CD4-positive, alpha-beta T cell treated with Interleukin-10 for 1 hour (primary cell): ENCODE results near the gene CDC25B.
A peak's percentile ranks its signal among the peaks of the same experiment; 100 is the strongest.

ENCODE experiments used
- DNase-seq: peaks from one replicate; pipeline ENCODE4 v3.0.0-alpha.2; 2020

CDC25B gene

GRCh38 chr20:3765171-3765882 is 30.8 kb upstream of the CDC25B start:
- no peak for DNase-seq

DNA sequence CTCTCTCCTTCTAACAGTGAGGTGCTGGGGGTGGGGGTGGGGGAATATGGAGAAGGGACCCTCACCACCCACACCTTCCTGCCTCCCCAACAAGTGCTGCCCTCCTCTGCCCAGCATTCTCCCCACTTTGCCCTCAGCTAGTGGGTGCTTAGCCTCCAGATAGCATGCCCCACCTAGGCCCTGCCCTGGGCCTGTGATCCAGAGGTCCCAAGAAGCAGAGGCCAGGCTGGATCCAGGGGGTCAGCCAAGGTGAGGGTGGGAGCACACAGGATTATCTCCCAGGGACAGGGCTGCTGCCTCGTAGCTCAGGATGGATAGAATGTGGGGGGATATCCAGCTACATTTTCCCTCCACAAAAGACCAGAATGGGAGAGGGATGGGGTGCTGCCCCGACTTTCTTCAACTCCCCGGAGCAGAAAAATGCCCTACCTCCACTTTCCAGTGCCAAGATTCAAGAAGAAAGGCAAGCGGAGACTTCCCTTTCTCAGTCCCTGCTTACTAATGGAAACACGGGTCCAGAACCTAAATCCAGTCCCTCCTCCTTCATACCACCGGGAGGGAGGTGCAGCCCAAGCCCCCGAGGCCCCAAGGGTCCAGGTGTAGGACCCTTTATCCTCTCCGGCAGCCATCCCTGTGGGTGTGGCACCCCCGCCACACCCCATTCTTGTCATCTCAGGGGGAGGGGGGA is 29.5 kb upstream of the CDC25B start:
- no peak for DNase-seq

GRCh38 chr20:3767110-3767426 is 29.0 kb upstream of the CDC25B start:
- no peak for DNase-seq

DNA sequence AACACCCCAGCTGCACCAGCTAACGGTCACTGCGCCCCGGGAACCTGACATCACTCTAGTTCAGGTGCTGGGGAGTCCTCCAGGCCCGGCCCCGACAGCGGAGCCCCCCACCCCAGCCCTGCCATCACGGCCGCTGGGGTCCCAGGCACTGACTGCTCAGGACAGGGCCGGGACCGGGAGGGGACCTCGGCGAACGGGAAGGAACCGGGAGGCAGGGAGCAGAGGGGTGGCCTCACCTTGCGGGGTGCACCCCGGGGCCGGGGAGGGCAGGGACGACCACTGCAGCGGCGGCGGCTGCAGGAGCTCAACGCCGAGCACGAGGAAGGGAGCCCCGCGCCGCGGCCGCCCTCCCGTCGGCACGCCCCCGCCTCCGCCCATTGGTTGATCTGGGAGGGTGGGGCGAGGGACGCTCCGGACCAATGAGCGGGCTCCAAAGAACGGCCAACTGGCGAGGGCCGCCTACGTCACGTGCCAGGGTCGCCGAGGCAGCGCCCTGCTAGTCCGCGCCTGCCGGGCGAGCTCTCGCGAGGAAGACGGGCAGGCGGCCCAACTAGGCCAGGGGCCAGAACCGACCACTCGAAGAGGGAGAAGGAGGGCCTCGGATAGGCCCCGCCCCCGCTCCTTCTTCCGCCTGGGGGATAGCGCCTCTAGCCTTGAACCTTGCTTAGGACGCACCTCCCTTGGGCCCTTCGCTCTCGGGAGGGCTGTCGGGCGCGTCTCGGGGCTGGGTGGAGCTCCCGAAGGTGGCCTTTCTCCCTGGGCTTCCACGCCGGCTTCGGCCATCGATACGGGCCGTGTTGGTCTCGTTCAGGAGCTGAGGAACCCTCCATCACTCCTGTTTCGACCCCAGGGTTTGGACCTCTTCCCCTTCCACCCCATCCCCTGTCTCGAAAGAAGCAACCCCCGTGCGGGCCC is 28.4 kb upstream of the CDC25B start, which contains the start of gene ADISSP:
Gene ADISSP (minus strand): TSS at position 327 of the 915 bp plus-strand sequence. CDS start 7,653 bp downstream, outside the sequence.
- DNase-seq = peak; percentile 98

- peak; percentile 88 for DNase-seq
These were observed 27.6 kb upstream of the CDC25B start for GRCh38 chr20:3768342-3769130.

DNA sequence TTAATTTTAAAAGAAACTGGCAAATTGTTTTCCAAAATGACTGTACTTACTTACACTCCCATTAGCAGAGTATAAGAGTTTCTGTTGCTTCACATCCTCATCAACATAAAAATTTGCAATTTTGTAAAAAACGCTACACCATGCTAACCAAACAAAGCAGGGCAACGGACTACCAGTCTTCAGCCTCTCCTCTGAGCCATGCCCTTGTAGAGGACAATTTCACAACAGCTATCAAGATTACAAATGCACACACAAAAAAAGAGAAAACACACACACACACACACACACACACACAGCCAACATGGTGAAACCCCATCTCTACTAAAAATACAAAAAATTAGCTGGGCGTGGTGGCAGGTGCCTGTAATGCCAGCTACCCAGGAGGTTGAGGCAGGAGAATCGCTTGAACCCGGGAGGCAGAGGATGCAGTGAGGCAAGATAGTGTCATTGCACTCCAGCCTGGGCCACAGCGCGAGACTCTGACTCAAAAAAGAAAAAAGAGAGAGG is 24.5 kb upstream of the CDC25B start:
- DNase-seq = no peak

DNA sequence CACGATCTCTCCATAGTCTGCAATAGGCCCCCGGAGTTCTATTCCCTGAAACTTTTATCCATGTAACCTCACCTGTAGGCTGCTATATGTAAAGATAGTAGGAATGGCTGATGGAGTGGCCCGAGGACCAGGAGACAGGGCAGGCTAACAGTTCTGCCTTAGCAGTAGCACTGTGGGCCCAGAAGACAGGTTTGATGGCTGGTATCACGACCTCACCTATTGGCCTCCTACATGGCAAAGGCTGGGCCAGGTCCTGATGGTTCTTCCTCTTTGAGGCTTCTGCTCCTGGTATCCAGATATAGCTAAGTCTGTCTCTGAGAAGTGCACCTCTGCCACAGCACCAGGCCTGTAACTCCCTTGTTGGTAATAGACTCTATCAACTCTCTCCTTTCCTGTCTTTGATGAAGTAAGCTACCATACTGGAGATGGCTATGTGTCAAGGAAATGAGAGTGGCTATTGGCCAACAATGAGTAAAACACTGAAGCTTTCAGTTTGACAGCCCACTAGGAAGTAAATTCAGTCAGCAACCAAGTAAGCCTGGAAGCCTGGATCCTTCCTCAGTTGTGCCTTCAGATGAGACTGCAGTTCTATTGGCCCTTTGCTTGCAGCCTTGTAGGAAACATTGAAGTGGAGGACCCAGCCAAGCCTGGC is 20.5 kb upstream of the CDC25B start:
- no peak for DNase-seq

DNA sequence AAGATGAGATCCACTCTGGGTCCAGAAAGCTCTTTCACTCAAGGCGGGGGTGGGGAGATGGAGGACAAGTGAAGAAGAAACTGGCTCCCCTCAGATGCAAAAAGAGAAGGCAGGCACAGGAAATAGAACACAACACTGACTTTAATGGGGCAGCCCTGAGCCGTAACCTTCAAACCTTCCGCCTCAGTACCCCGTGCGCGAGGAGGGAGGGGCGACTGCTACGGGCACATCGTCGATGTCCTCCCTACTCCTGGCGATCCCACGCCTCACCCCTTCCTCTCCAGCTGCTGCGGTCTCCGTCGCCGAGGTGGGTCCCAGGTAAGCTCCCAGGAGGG is 18.8 kb upstream of the CDC25B start:
- DNase-seq = no peak

DNA sequence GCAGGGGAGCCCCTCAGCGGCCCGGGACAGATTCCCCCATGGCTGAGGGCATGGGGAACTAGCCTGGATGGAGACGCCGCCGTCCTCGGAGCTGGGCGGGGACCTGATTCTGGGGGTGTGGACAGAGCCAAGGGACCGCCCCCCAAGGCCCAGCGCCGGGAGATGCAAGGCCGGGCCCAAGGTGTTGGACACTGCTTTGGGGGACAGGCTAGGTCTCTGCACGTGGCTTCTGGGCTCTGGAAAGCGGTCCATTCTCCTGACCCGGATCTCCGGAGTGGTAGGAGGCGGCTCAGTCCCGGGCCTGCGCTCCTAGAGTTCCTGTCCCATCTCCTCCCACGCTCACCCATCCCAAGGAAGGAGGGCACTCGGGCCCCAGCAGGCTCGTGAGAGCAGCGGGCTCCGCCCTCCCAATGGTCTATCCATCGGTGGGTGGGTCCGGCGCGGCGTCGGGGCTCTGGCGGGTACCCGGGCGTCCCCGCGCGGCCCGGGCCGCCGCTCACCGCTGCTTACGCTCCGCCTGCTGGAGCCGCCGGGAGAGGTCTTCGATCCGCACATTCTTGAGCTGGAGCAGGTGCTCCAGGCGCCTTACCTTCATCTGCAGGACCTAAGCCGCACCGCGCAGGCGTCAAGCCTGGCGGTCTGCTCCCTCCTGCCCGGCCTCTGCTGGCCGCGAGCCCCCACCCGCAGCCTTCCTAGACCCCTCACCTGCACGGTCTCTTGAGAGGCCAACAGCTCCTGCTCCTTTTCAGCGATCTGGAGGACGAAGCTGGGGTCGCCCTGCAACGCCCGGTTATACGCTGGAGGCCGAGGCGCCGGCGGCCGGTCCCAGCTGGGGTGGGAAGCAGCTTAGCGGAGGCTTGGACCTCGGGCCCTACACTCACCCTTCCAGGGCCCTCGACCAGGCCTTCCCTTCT is 18.1 kb upstream of the CDC25B start:
- peak; percentile 52 for DNase-seq

GRCh38 chr20:3778976-3779375 is 17.1 kb upstream of the CDC25B start:
- DNase-seq = no peak

- peak; percentile 79 for DNase-seq
These were observed 14.8 kb upstream of the CDC25B start, which contains the start of gene SPEF1 for GRCh38 chr20:3781153-3781910. Gene SPEF1, minus strand, starts transcription at chr20:3781448. Its CDS starts 161 bp downstream, at chr20:3781287.

DNA sequence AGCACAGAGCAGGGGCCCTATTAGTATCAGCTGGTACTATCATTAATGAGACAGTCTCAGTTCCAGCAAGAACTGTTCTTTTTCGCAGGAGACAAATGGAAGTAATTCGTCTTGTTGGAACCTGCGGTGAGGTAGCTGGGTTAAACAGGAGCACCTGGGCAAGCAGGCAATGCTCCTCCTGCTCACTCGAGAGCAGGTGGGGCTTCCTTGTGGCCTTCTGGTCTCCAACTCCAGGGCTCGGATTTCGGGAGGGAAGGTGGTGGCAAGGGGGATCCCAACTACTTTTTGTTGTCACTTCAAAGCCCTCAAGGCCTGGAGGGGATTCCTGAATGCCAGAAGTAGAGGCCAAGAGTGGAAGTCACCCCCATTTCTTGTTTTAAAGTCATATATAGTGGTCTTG is 13.5 kb upstream of the CDC25B start:
- DNase-seq = no peak

GRCh38 chr20:3783068-3783489 is 13.0 kb upstream of the CDC25B start:
- no peak for DNase-seq

GRCh38 chr20:3783511-3784195 is 12.5 kb upstream of the CDC25B start:
- DNase-seq = no peak

DNA sequence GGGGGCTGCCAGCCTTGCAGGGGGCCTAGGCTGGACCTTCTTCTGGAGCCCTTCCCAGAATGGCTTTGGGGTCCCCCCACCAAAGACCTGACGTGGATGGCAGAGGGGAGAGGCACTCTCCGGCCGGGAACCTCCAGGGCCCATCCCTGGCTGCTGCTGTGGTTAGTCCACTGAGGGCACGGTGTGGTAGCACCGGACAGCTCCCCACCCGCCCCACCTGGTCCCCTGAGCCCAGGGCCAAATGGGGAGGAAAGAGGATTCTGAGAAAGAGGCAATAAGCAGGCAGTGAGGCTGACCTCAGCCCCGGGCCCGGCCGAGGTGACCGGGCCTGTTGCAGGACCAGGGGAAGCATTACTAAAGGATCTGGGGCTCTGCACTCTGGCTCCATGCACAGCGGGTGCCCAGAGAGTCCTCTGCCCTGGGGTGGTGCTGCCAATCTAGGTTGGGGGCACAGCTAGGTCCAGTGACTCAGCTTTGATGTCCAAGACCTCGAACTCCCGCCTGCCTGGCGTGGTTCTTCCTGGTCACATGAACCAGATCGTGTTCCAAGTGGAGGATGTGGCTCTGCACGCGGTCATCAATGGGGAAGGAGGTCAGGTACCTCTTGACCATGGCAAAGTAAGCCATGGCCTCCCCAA is 11.8 kb upstream of the CDC25B start:
- no peak for DNase-seq

DNA sequence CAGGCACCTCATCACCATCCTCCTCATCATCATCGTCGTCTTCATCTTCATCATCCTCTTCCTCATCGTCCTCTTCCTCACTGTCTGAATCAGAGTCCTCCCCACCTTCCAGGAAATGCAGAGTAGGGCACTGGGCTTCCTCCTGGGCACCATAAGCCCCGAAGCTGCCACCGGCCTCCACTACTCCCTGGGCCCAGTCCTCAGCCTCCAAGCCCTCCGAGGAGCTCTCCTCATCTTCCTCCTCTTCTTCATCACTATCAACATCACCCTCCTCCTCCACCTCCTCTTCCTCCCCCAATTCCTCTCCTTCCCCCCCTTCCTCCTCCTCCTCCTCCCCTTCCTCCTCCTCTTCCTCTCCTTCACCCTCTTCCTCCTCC is 11.3 kb upstream of the CDC25B start:
- no peak for DNase-seq

DNA sequence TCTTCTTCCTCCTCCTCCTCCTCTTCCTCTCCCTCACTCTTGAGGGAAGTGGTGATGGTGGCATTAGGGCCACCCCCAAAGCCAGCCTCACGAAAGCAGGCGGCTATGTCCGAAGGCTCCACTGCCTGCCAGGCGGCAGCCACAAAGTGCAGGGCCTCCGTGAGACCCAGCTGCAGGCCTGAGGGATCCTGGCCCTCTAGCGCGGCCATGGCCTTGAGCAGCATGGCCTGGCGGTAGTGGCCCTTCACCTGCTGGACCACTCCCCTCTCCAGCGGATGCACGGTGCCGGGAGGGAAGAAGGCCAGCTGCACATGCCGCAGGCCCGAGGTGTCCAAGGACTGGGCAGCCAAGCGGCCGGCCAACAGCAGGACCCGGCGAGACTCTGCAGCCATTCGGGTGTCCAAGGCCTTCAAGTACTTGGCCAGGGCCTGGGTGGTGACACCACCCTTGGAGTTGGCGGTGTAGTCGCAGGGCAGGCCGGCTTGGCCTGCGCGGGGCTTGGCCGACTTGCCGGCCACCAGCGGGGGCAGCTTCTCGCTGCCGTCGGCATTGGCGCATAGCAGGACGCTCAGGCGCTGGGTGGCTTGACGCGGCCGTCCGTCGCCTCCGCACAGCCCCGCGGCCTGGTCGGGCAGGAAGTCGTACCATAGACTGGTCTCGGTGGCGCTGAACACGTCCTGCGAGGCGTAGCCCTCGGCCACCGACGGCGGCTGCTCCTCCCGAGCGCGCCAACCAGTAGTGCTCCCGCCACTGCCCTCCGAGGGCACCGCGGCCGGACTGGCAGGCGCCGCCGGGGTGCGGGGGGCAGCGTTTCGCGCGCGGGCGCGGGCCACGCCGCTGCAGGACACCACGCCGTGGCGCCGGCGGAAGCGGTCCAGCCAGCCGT is 10.6 kb upstream of the CDC25B start:
- DNase-seq = no peak

DNA sequence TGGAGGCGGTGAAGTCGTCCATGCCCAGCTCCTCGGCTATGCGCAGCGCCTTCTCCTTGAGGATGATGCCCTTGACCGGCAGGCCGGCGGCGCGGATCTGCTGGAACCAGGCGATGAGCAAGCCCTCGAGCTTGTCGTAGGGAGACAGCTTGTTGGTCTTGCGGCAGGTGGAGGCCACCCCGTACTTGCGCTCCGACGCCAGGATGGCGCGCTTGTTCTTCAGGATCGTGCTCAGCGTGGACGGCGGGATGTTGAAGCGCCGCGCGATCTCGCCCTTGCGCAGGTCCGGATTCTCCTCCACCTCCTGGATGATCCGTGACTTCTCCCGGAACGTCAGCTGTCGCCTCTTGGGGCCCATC is 10.0 kb upstream of the CDC25B start:
- peak; percentile 50 for DNase-seq
